Measurements from ENCODE around the gene LAMA4.
"Not testable (repeated sequence)": the region's sequence is repeated elsewhere in the genome, so short reads cannot be mapped to it uniquely, and the experiment has no call there.

The LAMA4 gene

DNA sequence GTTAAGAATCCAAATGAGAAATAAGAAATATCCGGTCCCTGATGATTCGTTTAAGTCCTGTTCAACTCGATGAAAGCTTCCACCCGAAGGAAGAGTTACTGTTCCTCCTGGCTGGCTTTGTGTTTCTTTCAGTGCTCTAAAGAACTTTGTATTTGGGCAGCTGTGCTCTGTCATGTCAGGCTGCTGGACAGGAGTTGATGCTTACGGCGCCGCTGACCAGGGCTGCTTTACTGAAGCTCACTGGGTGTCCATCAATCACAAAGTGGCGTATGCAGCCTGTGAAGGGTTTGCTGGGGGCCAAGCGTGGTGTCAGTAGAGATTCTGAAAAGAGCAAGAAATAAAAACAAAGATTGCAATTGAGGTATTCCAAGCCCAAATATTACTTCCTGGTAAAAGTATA is 145.1 kb downstream of the LAMA4 start:
- no peak overlapping the region for H3K27ac ChIP-seq
- TF ChIP-seq ZFX (IDR thresholded peaks at IDR 0.05; ENCODE audit: borderline replicate concordance) = no peak
- TF ChIP-seq, protein P1, sequence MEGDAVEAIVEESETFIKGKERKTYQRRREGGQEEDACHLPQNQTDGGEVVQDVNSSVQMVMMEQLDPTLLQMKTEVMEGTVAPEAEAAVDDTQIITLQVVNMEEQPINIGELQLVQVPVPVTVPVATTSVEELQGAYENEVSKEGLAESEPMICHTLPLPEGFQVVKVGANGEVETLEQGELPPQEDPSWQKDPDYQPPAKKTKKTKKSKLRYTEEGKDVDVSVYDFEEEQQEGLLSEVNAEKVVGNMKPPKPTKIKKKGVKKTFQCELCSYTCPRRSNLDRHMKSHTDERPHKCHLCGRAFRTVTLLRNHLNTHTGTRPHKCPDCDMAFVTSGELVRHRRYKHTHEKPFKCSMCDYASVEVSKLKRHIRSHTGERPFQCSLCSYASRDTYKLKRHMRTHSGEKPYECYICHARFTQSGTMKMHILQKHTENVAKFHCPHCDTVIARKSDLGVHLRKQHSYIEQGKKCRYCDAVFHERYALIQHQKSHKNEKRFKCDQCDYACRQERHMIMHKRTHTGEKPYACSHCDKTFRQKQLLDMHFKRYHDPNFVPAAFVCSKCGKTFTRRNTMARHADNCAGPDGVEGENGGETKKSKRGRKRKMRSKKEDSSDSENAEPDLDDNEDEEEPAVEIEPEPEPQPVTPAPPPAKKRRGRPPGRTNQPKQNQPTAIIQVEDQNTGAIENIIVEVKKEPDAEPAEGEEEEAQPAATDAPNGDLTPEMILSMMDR (IDR thresholded peaks at IDR 0.05) = no peak

GRCh38 chr6:112106562-112106961 is 147.8 kb downstream of the LAMA4 start:
- no peak for TF ChIP-seq ZFX (IDR thresholded peaks at IDR 0.05; ENCODE audit: borderline replicate concordance)
- TF ChIP-seq, protein P1 (IDR thresholded peaks at IDR 0.05) = no peak

GRCh38 chr6:112106026-112106425 is 148.3 kb downstream of the LAMA4 start:
- H3K27ac ChIP-seq = not testable (repeated sequence)

More at GRCh38 chr6:112106562-112106961, 147.8 kb downstream of the LAMA4 start:
- no peak overlapping the region for H3K27ac ChIP-seq

- no peak overlapping the region for H3K27ac ChIP-seq
- no peak for TF ChIP-seq ZFX (IDR thresholded peaks at IDR 0.05; ENCODE audit: borderline replicate concordance)
- TF ChIP-seq, protein P1 (IDR thresholded peaks at IDR 0.05) = no peak
Observed at GRCh38 chr6:112100561-112100960, 153.8 kb downstream of the LAMA4 start.

- no peak overlapping the region for H3K27ac ChIP-seq
- TF ChIP-seq ZFX (IDR thresholded peaks at IDR 0.05; ENCODE audit: borderline replicate concordance) = no peak
- TF ChIP-seq, protein P1 (IDR thresholded peaks at IDR 0.05) = no peak
Observed at GRCh38 chr6:112096901-112097300, 157.5 kb downstream of the LAMA4 start.

GRCh38 chr6:112087916-112088315 is 166.5 kb downstream of the LAMA4 start:
- H3K27ac ChIP-seq = peak overlapping the region; percentile 62; the same call in 1 of the 2 replicates
- no peak for TF ChIP-seq ZFX (IDR thresholded peaks at IDR 0.05; ENCODE audit: borderline replicate concordance)
- TF ChIP-seq, protein P1 (IDR thresholded peaks at IDR 0.05) = no peak

DNA sequence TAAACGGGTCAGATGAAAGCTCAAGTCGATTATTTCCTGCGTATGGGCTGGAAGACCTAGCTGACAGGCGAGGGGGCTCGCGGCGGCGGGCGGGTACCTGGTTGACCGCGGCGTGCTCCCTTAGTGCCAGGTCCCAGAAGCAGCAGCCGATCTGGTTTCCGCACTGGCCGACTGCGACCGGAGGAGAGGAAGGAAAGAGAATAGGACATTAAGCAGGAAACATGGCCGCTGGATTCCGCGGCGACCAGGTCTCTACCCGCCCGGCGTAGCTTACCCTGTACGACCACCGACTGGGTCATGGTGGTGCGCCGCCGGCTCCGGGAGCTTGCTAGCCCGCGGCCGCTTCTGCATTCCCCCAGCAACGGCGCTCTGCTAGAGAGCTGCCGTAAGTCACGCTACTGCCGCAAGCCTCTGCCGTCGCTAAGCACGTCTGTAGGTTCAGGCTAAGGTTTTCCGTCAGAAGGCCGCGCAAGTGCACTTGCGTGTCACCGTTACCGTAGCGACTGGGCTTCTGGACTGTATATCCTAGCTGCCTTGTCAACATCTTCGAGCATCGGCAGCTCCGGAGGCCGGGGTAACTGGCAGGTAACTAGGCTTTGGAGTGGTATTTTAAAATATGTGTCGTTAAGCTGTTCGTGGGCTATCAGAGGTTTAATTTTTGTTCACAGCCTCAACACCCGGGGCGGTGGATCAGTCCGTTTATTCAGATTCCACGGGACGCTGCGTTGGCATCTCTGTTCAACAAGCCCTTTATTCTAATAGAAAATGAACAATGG is 167.0 kb downstream of the LAMA4 start, which contains the start of the genes FAM229B and TUBE1:
TSS of gene FAM229B (plus strand) at position 456 of the 776 bp plus-strand sequence. CDS start 11,693 bp downstream, outside the sequence.
TSS of gene TUBE1 (minus strand) at position 347 of the 776 bp plus-strand sequence. CDS start at position 299, 48 bp downstream.
- TF ChIP-seq, protein P1 (IDR thresholded peaks at IDR 0.05) = no peak
- TF ChIP-seq ZFX (IDR thresholded peaks at IDR 0.05; ENCODE audit: borderline replicate concordance) = no peak
- H3K27ac ChIP-seq = peak within 1 kb of the TSS; percentile 62
